HepG2 (cell line): ENCODE measurements around the gene LTK. TPM values are rescaled to one million over a fixed set of nuclear protein-coding genes. Genes with fewer than 3 reads are reported as not detected.
A peak's percentile ranks its signal among the peaks of the same experiment; 100 is the strongest.

Experiments used
- BORCS8-MEF2B ChIP-seq: sonication (generic); formaldehyde crosslinking; IDR thresholded peaks from 2 replicates; pipeline ENCODE4 v1.8.0; 2022; ENCODE audit warnings: mild to moderate bottlenecking, missing genetic modification reagents
- CBX2 ChIP-seq, 2 experiments: fragments of 200-600 bp in 1 of 2; sonication (generic); formaldehyde crosslinking in 1 of 2; IDR thresholded peaks; 2 replicates each; pipeline versions ENCODE4 v1.7.0 to v1.8.1; 2018 to 2022; ENCODE audit warnings: low read depth in 2 of 2, low read length in 1 of 2, mild to moderate bottlenecking in 1 of 2, missing genetic modification reagents in 1 of 2
- MED1 ChIP-seq: sonication (generic); formaldehyde crosslinking; IDR thresholded peaks from 2 replicates; pipeline ENCODE4 v1.4.0; 2020; ENCODE audit warnings: missing genetic modification reagents
- PLSCR1 ChIP-seq: sonication (generic); formaldehyde crosslinking; IDR thresholded peaks from 2 replicates; pipeline ENCODE4 v1.5.0; 2020; ENCODE audit warnings: missing genetic modification reagents, mild to moderate bottlenecking, borderline replicate concordance
- RNF219 ChIP-seq: sonication (generic); formaldehyde crosslinking; IDR thresholded peaks from 2 replicates; pipeline ENCODE4 v1.5.0; 2020; ENCODE audit warnings: mild to moderate bottlenecking, missing genetic modification reagents
- SAP130 ChIP-seq: IDR thresholded peaks from 2 replicates; pipeline ENCODE4 v1.6.1; 2016; ENCODE audit warnings: low read depth
- SIN3B ChIP-seq: fragments of 150-350 bp; IDR thresholded peaks from 2 replicates; pipeline ENCODE4 v1.6.1; 2014; ENCODE audit warnings: low read length
- SMC3 ChIP-seq: IDR thresholded peaks from 2 replicates; pipeline ENCODE4 v1.6.1; 2011; ENCODE audit warnings: low read length, improper control_type of control experiment
- SRY ChIP-seq: sonication (generic); formaldehyde crosslinking; IDR thresholded peaks from 2 replicates; pipeline ENCODE4 v1.8.0; 2022; ENCODE audit warnings: mild to moderate bottlenecking, missing genetic modification reagents
- STAG1 ChIP-seq: sonication (generic); formaldehyde crosslinking; IDR thresholded peaks from 2 replicates; pipeline ENCODE4 v1.4.0; 2020; ENCODE audit warnings: missing genetic modification reagents
- THRA ChIP-seq: sonication (generic); formaldehyde crosslinking; IDR thresholded peaks from 2 replicates; pipeline ENCODE4 v1.4.0; 2020; ENCODE audit warnings: missing genetic modification reagents, borderline replicate concordance
- ZBTB37 ChIP-seq: sonication (generic); formaldehyde crosslinking; IDR thresholded peaks from 2 replicates; pipeline ENCODE4 v1.4.0; 2020; ENCODE audit warnings: mild to moderate bottlenecking, missing genetic modification reagents
- ZBTB42 ChIP-seq: sonication (generic); formaldehyde crosslinking; IDR thresholded peaks from 2 replicates; pipeline ENCODE4 v1.5.0; 2020; ENCODE audit warnings: mild to moderate bottlenecking, missing genetic modification reagents
- ZFY ChIP-seq: sonication (generic); formaldehyde crosslinking; IDR thresholded peaks from 2 replicates; pipeline ENCODE4 v1.4.0; 2020; ENCODE audit warnings: missing genetic modification reagents
- ZNF10 ChIP-seq: sonication (generic); formaldehyde crosslinking; IDR thresholded peaks from 2 replicates; pipeline ENCODE4 v1.4.0; 2020; ENCODE audit warnings: mild to moderate bottlenecking, low read depth, missing genetic modification reagents, borderline replicate concordance
- ZNF275 ChIP-seq: sonication (generic); formaldehyde crosslinking; IDR thresholded peaks from 2 replicates; pipeline ENCODE4 v1.8.0; 2022; ENCODE audit warnings: missing genetic modification reagents, mild to moderate bottlenecking, inconsistent platforms, borderline replicate concordance
- ZNF563 ChIP-seq: sonication (generic); formaldehyde crosslinking; IDR thresholded peaks from 2 replicates; pipeline ENCODE4 v1.8.0; 2022; ENCODE audit warnings: mild to moderate bottlenecking, moderate library complexity, missing genetic modification reagents
- polyA plus RNA-seq, 8 experiments: library from polyadenylated mRNA; depleted of rRNA in 3 of 8; stranded (reverse) in 7 of 8; unstranded in 1 of 8; fragments of >200 nt; fragmentation: Illumina TruSeq in 4 of 8; extraction: Trizol in 4 of 8; gene quantifications; 2 replicates each; pipeline versions ENCODE4 v1.2.1 to v1.2.3, GENCODE V29; 2011 to 2016; ENCODE audit warnings: low read depth in 4 of 8, missing spikeins in 1 of 8, mixed read lengths in 1 of 8; ENCODE audit not compliant: insufficient read depth in 1 of 8
- total RNA-seq, 5 experiments: library from RNA; depleted of rRNA; stranded (reverse); fragments of >200 nt; fragmentation: Illumina TruSeq; extraction: Trizol; gene quantifications; 2 replicates each; pipeline ENCODE4 v1.2.3, GENCODE V29; 2016; ENCODE audit warnings: low read depth in 1 of 5
- TF ChIP-seq, protein P1 (sequence below): sonication (generic); formaldehyde crosslinking; IDR thresholded peaks from 2 replicates; pipeline ENCODE4 v1.5.0; 2020; ENCODE audit warnings: mild to moderate bottlenecking, missing genetic modification reagents, moderate library complexity

The LTK gene
- total and polyA plus RNA-seq, 2 of the 13 experiments (the other 11 are each of a cell fraction or from before 2014, with no cell fraction given), result 0.01 TPM; not detected in 1

GRCh38 chr15:41465822-41466421 lies 47.7 kb downstream of the LTK start (continued):
- TF ChIP-seq ZNF10 (CRISPR knock-in tag), result no peak
- no peak for TF ChIP-seq THRA (CRISPR knock-in tag)
- TF ChIP-seq BORCS8-MEF2B, result no peak
- peak; percentile 88 for TF ChIP-seq SMC3
- TF ChIP-seq, protein P1, sequence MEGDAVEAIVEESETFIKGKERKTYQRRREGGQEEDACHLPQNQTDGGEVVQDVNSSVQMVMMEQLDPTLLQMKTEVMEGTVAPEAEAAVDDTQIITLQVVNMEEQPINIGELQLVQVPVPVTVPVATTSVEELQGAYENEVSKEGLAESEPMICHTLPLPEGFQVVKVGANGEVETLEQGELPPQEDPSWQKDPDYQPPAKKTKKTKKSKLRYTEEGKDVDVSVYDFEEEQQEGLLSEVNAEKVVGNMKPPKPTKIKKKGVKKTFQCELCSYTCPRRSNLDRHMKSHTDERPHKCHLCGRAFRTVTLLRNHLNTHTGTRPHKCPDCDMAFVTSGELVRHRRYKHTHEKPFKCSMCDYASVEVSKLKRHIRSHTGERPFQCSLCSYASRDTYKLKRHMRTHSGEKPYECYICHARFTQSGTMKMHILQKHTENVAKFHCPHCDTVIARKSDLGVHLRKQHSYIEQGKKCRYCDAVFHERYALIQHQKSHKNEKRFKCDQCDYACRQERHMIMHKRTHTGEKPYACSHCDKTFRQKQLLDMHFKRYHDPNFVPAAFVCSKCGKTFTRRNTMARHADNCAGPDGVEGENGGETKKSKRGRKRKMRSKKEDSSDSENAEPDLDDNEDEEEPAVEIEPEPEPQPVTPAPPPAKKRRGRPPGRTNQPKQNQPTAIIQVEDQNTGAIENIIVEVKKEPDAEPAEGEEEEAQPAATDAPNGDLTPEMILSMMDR (CRISPR knock-in tag), result peak; percentile 86
- TF ChIP-seq CBX2 (IDR thresholded peaks at IDR 0.05; ENCODE audit: low read depth, low read length), result no peak
- no peak for TF ChIP-seq CBX2 (CRISPR knock-in tag; IDR thresholded peaks at IDR 0.05; ENCODE audit: low read depth)
- TF ChIP-seq SIN3B, result no peak
- no peak for TF ChIP-seq ZNF563
- TF ChIP-seq SAP130, result 0 out of 2 replicates have a peak, but pooled peaks have one; percentile 15
- TF ChIP-seq PLSCR1 (CRISPR knock-in tag), result no peak
- no peak for TF ChIP-seq ZBTB42 (CRISPR knock-in tag)
- no peak for TF ChIP-seq ZFY (CRISPR knock-in tag)
- peak; percentile 87 for TF ChIP-seq STAG1 (CRISPR knock-in tag)
- no peak for TF ChIP-seq RNF219 (CRISPR knock-in tag)
- no peak for TF ChIP-seq ZNF275 (CRISPR knock-in tag)
- TF ChIP-seq ZBTB37, result no peak
- no peak for TF ChIP-seq MED1 (CRISPR knock-in tag)
- TF ChIP-seq SRY (CRISPR knock-in tag), result no peak
